ENCODE measurements around the gene NEK7. TPM values are rescaled to one million over a fixed set of nuclear protein-coding genes. Genes with fewer than 3 reads are reported as not detected.
"Not testable (repeated sequence)": the region's sequence is repeated elsewhere in the genome, so short reads cannot be mapped to it uniquely, and the experiment has no call there.

The NEK7 gene
- total and polyA plus RNA-seq, 9 donors = 25.0 to 87.0 (median 61.3) TPM

GRCh38 chr1:198187973-198188588 is 31.3 kb downstream of the NEK7 start:
- Histone ChIP-seq H3K27ac (no peak overlapping the region), H3K9me3 (no peaks in the 10 kb centered on the region), H3K27me3 (no peaks in the 10 kb centered on the region), H3K36me3 (no peaks in the 10 kb centered on the region), H3K4me3 (no peak overlapping the region), H3K4me1 (ENCODE audit: insufficient read depth) (peaks cover 11% of the 10 kb centered on the region)
- TF ChIP-seq CTCF (IDR thresholded peaks at IDR 0.05) (no peak), EP300 (IDR thresholded peaks at IDR 0.05) (no peak), POLR2A (IDR thresholded peaks at IDR 0.05) (no peak)
- WGBS, 3 donors = 85 to 94% (median 94%) methylated on average over 3 of the region's 3 CpGs
- DNase-seq = no peak
- intact Hi-C loops (cut with DNase I) = no loop called here

GRCh38 chr1:198191117-198191516 is 34.3 kb downstream of the NEK7 start:
- H3K27me3 ChIP-seq = no peaks in the 10 kb centered on the region
- no peak overlapping the region for H3K4me3 ChIP-seq
- H3K36me3 ChIP-seq = no peaks in the 10 kb centered on the region
- intact Hi-C loops (cut with DNase I) = no loop called here
- TF ChIP-seq CTCF (IDR thresholded peaks at IDR 0.05) (no peak), EP300 (IDR thresholded peaks at IDR 0.05) (no peak), POLR2A (IDR thresholded peaks at IDR 0.05) (no peak)
- no peak for DNase-seq
- peaks cover 7% of the 10 kb centered on the region for H3K4me1 ChIP-seq (ENCODE audit: insufficient read depth)
- no peaks in the 10 kb centered on the region for H3K9me3 ChIP-seq
- H3K27ac ChIP-seq = no peak overlapping the region
- WGBS, 3 donors = 96 to 98% (median 98%) methylated on average over 2 of the region's 2 CpGs

- H3K36me3 ChIP-seq; H3K4me3 ChIP-seq; DNase-seq; intact Hi-C loops (cut with DNase I); H3K9me3 ChIP-seq; H3K27me3 ChIP-seq; H3K27ac ChIP-seq; H3K4me1 ChIP-seq (ENCODE audit: insufficient read depth): not testable (repeated sequence)
- 46 to 100% (median 95%) methylated on average over 1 of the region's 1 CpG for WGBS, 3 donors
Observed at GRCh38 chr1:198193871-198194270, 37.1 kb downstream of the NEK7 start.

GRCh38 chr1:198196630-198197029 is 39.8 kb downstream of the NEK7 start:
- Histone ChIP-seq H3K4me1 (ENCODE audit: insufficient read depth) (peaks cover 7% of the 10 kb centered on the region), H3K4me3 (no peak overlapping the region), H3K27ac (no peak overlapping the region), H3K36me3 (no peaks in the 10 kb centered on the region), H3K27me3 (no peaks in the 10 kb centered on the region), H3K9me3 (no peaks in the 10 kb centered on the region)
- intact Hi-C loops (cut with DNase I) = no loop called here
- WGBS, 3 donors = 66 to 89% (median 78%) methylated on average over 3 of the region's 3 CpGs
- no peak for TF ChIP-seq CTCF (IDR thresholded peaks at IDR 0.05)
- no peak for TF ChIP-seq EP300 (IDR thresholded peaks at IDR 0.05)
- TF ChIP-seq POLR2A (IDR thresholded peaks at IDR 0.05) = no peak
- no peak for DNase-seq

GRCh38 chr1:198197285-198197684 is 40.5 kb downstream of the NEK7 start:
- no peak for DNase-seq
- intact Hi-C loops (cut with DNase I) = no loop called here
- no peaks in the 10 kb centered on the region for H3K36me3 ChIP-seq
- H3K4me1 ChIP-seq (ENCODE audit: insufficient read depth) = peaks cover 7% of the 10 kb centered on the region
- no peak overlapping the region for H3K4me3 ChIP-seq
- WGBS, 3 donors = 45 to 66% (median 57%) methylated on average over 1 of the region's 1 CpG
- no peaks in the 10 kb centered on the region for H3K27me3 ChIP-seq
- TF ChIP-seq POLR2A (IDR thresholded peaks at IDR 0.05) = no peak
- TF ChIP-seq CTCF (IDR thresholded peaks at IDR 0.05) = no peak
- TF ChIP-seq EP300 (IDR thresholded peaks at IDR 0.05) = no peak
- no peak overlapping the region for H3K27ac ChIP-seq
- no peaks in the 10 kb centered on the region for H3K9me3 ChIP-seq

Data from ovary (tissue), 9 donors.